Astrocyte (in vitro differentiated cells and primary cell): Measurements from ENCODE around the gene ZDHHC11B. TPM values are rescaled to one million over a fixed set of nuclear protein-coding genes. Genes with fewer than 3 reads are reported as not detected.

ENCODE experiments used
- DNase-seq: peaks from one replicate; pipeline ENCODE4 v3.0.0-alpha.2; 2010; ENCODE audit warnings: low read depth
- FAIRE-seq: peaks from 2 replicates; lab custom pipeline; 2011; peaks lifted over from hg19 to GRCh38; lab: Jason Lieb, UNC
- H2AFZ ChIP-seq: 2 replicates; pipeline ENCODE4 v1.6.0; 2012; ENCODE audit warnings: low read depth, low read length, inconsistent platforms
- H3K27ac ChIP-seq: 2 replicates; pipeline ENCODE4 v1.5.1; 2011; ENCODE audit warnings: low read depth, low read length, inconsistent platforms
- H3K27me3 ChIP-seq: 2 replicates; pipeline ENCODE4 v1.6.0; 2011; ENCODE audit warnings: low read length, inconsistent platforms; ENCODE audit not compliant: insufficient read depth
- H3K36me3 ChIP-seq: 2 replicates; pipeline ENCODE4 v1.5.1; 2011; ENCODE audit warnings: low read length, inconsistent platforms; ENCODE audit not compliant: insufficient read depth
- H3K4me1 ChIP-seq: 2 replicates; pipeline ENCODE4 v1.5.1; 2011; ENCODE audit warnings: low read length, inconsistent platforms; ENCODE audit not compliant: insufficient read depth
- H3K4me2 ChIP-seq: 2 replicates; pipeline ENCODE4 v1.6.0; 2012; ENCODE audit warnings: low read length, inconsistent platforms
- H3K4me3 ChIP-seq: 2 replicates; pipeline ENCODE4 v1.5.1; 2011; ENCODE audit warnings: low read depth, mild to moderate bottlenecking, low read length, inconsistent platforms; ENCODE audit not compliant: insufficient read depth
- H3K79me2 ChIP-seq: 2 replicates; pipeline ENCODE4 v1.6.0; 2012; ENCODE audit warnings: mild to moderate bottlenecking, low read length, inconsistent platforms; ENCODE audit not compliant: insufficient read depth
- H3K9ac ChIP-seq: 2 replicates; pipeline ENCODE4 v1.6.0; 2012; ENCODE audit warnings: mild to moderate bottlenecking, low read length, inconsistent platforms
- H3K9me3 ChIP-seq: 2 replicates; pipeline ENCODE4 v1.5.1; 2012; ENCODE audit warnings: low read depth, mild to moderate bottlenecking, low read length, inconsistent platforms; ENCODE audit not compliant: insufficient read depth
- H4K20me1 ChIP-seq: 2 replicates; pipeline ENCODE4 v1.6.0; 2012; ENCODE audit warnings: low read length, inconsistent platforms; ENCODE audit not compliant: insufficient read depth
- H3K27ac Mint-ChIP-seq: one replicate; pipeline ENCODE4 v1.8.0; 2021; ENCODE audit warnings: mild to moderate bottlenecking, mixed read lengths; ENCODE audit not compliant: unreplicated experiment
- H3K27me3 Mint-ChIP-seq: one replicate; pipeline ENCODE4 v1.8.0; 2021; ENCODE audit warnings: low read depth, mixed read lengths; ENCODE audit not compliant: unreplicated experiment
- H3K36me3 Mint-ChIP-seq: one replicate; pipeline ENCODE4 v1.8.0; 2021; ENCODE audit warnings: low read depth, mixed read lengths; ENCODE audit not compliant: unreplicated experiment
- H3K4me1 Mint-ChIP-seq: one replicate; pipeline ENCODE4 v1.8.0; 2021; ENCODE audit warnings: low read depth, mixed read lengths; ENCODE audit not compliant: unreplicated experiment
- H3K4me3 Mint-ChIP-seq: one replicate; pipeline ENCODE4 v1.8.0; 2021; ENCODE audit warnings: mild to moderate bottlenecking, moderate library complexity, mixed read lengths; ENCODE audit not compliant: unreplicated experiment
- H3K9me3 Mint-ChIP-seq: one replicate; pipeline ENCODE4 v1.8.0; 2021; ENCODE audit warnings: mild to moderate bottlenecking, mixed read lengths; ENCODE audit not compliant: unreplicated experiment
- EZH2 ChIP-seq: IDR thresholded peaks from 2 replicates; pipeline ENCODE4 v1.6.1; 2012; ENCODE audit warnings: mild to moderate bottlenecking, low read length, inconsistent platforms; ENCODE audit not compliant: insufficient read depth
- total RNA-seq: library from RNA; stranded (reverse); gene quantifications from 2 replicates; pipeline ENCODE4 v1.2.1, GENCODE V29; 2021
- TF ChIP-seq, protein P1 (sequence below): IDR thresholded peaks from 2 replicates; pipeline ENCODE4 v1.5.1; 2011; ENCODE audit warnings: low read depth, mild to moderate bottlenecking, inconsistent platforms, low read length, moderate library complexity; ENCODE audit not compliant: insufficient read depth

The ZDHHC11B gene
- total RNA-seq, 1 donor from 2014 or later = 0.23 TPM

DNA sequence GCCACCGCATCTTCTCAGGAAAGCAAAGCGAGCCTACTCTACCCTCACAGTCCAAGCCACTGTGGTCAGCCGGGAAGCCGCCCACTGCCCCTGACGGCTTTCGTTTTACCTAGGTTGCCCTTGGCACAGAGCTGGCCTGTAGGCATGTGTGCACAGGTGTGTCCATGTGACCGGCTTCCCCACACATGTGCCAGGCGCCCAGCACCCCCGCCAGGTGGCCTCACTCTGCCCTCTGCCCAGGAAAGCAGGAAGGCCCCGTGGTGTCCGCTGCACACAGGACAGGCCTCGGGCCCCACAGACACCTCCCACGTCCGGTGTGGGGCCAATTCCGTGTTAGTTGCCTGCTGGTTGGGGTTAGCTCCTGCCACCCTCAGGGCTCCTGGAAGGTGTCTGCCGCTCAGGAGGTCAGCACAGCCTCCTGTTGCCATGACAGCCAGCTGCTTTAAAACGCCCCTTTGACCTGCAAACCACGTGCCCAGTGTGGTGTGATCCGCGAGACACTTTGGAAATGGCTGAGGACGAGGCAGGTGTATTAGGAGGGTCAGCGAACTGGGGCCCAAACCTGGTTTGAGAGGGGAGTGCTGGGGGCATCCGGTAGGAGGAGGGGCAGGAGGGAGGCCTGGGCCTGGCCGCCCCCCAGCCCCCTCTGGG is 120.1 kb downstream of the ZDHHC11B start:
- Histone ChIP-seq H3K9ac (no peak overlapping the region), H3K9me3 (peaks cover 2% of the 10 kb centered on the region), H3K4me3 (no peak overlapping the region), H3K27ac (no peak overlapping the region), H3K4me2 (no peak overlapping the region), H3K4me1 (peaks cover 3% of the 10 kb centered on the region), H3K79me2 (no peaks in the 10 kb centered on the region), H2AFZ (no peak overlapping the region), H4K20me1 (no peaks in the 10 kb centered on the region), H3K36me3 (no peaks in the 10 kb centered on the region), H3K27me3 (no peaks in the 10 kb centered on the region)
- Mint-ChIP-seq H3K27ac (no peak overlapping the region), H3K4me3 (no peak overlapping the region), H3K36me3 (peaks cover 9% of the 10 kb centered on the region), H3K27me3 (no peaks in the 10 kb centered on the region), H3K4me1 (no peaks in the 10 kb centered on the region), H3K9me3 (no peaks in the 10 kb centered on the region)
- no peak for DNase-seq
- TF ChIP-seq, protein P1, sequence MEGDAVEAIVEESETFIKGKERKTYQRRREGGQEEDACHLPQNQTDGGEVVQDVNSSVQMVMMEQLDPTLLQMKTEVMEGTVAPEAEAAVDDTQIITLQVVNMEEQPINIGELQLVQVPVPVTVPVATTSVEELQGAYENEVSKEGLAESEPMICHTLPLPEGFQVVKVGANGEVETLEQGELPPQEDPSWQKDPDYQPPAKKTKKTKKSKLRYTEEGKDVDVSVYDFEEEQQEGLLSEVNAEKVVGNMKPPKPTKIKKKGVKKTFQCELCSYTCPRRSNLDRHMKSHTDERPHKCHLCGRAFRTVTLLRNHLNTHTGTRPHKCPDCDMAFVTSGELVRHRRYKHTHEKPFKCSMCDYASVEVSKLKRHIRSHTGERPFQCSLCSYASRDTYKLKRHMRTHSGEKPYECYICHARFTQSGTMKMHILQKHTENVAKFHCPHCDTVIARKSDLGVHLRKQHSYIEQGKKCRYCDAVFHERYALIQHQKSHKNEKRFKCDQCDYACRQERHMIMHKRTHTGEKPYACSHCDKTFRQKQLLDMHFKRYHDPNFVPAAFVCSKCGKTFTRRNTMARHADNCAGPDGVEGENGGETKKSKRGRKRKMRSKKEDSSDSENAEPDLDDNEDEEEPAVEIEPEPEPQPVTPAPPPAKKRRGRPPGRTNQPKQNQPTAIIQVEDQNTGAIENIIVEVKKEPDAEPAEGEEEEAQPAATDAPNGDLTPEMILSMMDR = no peak
- TF ChIP-seq EZH2 = no peak
- no peak for FAIRE-seq

DNA sequence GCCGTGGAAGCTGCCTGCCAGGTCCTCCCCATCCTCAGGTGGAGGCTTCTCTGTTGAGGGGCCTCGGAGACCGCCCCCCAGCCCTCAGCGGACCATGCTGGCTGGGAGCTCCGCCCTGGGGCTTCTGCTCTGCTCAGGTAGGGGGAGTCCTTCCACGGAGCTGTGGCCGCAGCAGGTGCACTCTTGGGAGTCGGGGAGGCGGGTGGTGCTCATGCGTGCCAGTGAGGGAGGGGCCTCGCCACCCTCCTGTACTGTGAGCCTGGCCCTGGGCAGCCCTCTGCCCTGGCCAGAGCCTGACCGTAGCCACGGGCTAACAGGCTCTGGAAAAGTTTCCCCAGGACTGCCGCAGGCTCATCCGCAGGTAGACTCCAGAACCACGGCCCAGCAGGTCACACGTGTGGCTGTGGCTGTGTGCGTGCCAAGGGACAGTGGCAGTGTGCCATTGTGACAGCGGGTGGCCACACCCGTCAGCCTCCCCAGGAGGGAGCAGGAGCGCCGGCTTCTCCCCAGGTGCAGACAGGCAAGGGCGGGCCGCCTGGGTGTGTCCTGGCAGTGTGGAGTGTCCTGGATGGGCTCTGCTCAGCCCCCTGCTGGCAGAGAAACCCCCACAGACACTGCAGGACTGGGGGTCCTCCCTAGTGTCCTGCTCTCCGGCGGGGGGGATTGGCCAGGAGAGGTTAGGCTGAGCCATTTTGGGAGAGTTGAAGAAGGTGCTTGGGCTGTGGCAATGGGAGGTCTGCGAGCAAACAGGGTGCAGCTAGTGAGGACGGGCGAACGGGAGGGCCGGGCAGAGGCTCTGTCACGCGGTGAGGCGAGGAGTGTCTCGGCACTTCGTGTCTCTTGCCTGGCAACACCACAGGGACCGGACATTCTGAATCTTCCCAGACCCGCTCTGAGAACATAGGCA is 120.8 kb downstream of the ZDHHC11B start:
- Mint-ChIP-seq H3K9me3 (no peaks in the 10 kb centered on the region), H3K27ac (no peak overlapping the region), H3K4me1 (peaks cover 3% of the 10 kb centered on the region), H3K36me3 (peaks cover 9% of the 10 kb centered on the region), H3K4me3 (no peak overlapping the region), H3K27me3 (no peaks in the 10 kb centered on the region)
- H3K27me3 ChIP-seq = no peaks in the 10 kb centered on the region
- H3K4me3 ChIP-seq = no peak overlapping the region
- no peak overlapping the region for H3K27ac ChIP-seq
- peaks cover 2% of the 10 kb centered on the region for H3K9me3 ChIP-seq
- H2AFZ ChIP-seq = no peak overlapping the region
- no peaks in the 10 kb centered on the region for H4K20me1 ChIP-seq
- TF ChIP-seq, protein P1 = no peak
- TF ChIP-seq EZH2 = no peak
- no peak overlapping the region for H3K4me2 ChIP-seq
- no peak for DNase-seq
- no peaks in the 10 kb centered on the region for H3K36me3 ChIP-seq
- no peaks in the 10 kb centered on the region for H3K4me1 ChIP-seq
- H3K79me2 ChIP-seq = no peaks in the 10 kb centered on the region
- H3K9ac ChIP-seq = no peak overlapping the region
- no peak for FAIRE-seq
